Astrocyte of the cerebellum (primary cell): ENCODE measurements around the gene PIK3R2.
A peak's percentile ranks its signal among the peaks of the same experiment; 100 is the strongest.
"Not testable (repeated sequence)": the region's sequence is repeated elsewhere in the genome, so short reads cannot be mapped to it uniquely, and the experiment has no call there.

ENCODE experiments used
- DNase-seq: peaks from one replicate; pipeline ENCODE4 v3.0.0-alpha.2; 2011; ENCODE audit warnings: low read depth
- H3K4me3 ChIP-seq: 2 replicates; pipeline ENCODE4 v1.5.1; 2011; ENCODE audit warnings: mild to moderate bottlenecking, low read depth, low read length, moderate library complexity
- in situ Hi-C: cut with HindIII; loops from 2 replicates; pipeline ENCODE4 v1.10.0; 2017; ENCODE audit warnings: low sequenced_read_pairs
- TF ChIP-seq, protein P1 (sequence below): IDR thresholded peaks from 2 replicates; pipeline ENCODE4 v1.5.1; 2012; ENCODE audit warnings: low read length, low read depth, moderate library complexity, mild to moderate bottlenecking; ENCODE audit errors: missing control alignments

PIK3R2 gene

DNA sequence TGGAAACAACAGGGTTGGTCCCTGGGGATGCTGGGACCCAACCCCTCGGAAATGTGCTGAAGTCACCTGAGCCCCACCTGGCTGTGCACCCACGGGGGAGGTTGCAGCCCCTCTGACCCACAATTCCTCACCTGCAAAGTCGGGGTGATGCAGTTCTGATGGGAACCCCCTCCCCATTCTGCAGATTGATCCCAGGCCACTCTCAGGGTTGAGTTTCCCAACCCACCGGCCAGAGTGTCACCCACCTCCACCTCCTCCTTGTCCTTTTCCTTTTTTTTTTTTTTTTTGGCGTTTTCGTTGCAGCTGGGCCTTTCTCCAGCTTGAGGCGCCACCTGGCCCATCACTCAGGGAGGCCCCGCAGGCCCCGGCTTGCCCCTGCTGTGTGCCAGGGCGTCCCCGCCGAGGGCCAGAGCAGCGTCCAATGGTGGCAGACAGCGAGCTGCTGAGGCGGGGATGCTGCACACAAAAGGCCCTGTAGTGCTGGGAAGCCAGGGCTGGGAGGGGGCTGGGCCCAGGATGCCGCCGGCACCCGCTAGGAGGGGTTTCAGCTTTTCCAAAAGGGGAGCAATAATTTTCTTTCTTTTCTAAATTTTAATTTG, 4.6 kb downstream of the PIK3R2 start:
- no peak for DNase-seq
- no peak overlapping the region for H3K4me3 ChIP-seq
- in situ Hi-C loops = no loop called here
- TF ChIP-seq, protein P1, sequence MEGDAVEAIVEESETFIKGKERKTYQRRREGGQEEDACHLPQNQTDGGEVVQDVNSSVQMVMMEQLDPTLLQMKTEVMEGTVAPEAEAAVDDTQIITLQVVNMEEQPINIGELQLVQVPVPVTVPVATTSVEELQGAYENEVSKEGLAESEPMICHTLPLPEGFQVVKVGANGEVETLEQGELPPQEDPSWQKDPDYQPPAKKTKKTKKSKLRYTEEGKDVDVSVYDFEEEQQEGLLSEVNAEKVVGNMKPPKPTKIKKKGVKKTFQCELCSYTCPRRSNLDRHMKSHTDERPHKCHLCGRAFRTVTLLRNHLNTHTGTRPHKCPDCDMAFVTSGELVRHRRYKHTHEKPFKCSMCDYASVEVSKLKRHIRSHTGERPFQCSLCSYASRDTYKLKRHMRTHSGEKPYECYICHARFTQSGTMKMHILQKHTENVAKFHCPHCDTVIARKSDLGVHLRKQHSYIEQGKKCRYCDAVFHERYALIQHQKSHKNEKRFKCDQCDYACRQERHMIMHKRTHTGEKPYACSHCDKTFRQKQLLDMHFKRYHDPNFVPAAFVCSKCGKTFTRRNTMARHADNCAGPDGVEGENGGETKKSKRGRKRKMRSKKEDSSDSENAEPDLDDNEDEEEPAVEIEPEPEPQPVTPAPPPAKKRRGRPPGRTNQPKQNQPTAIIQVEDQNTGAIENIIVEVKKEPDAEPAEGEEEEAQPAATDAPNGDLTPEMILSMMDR = no peak

DNA sequence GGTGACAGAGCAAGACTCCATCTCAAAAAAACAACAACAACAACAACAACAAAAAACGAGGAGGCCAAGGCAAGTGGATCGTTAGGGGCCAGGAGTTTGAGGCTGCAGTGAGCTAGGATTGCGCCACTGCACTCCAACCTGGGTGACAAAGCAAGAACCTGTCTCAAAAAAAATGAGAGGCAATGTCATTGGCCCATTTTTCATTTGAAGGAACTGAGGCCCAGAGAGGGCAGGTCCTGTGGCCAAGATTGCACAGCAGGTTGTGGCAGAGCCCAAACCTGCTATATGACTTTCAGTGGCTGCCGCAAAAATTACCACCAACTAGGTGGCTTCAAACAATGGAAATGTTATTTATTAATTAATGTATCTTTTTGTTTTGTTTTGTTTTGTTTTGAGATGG, 5.5 kb downstream of the PIK3R2 start:
- TF ChIP-seq, protein P1 = no peak
- in situ Hi-C loops = no loop called here
- DNase-seq = no peak
- H3K4me3 ChIP-seq = no peak overlapping the region

DNA sequence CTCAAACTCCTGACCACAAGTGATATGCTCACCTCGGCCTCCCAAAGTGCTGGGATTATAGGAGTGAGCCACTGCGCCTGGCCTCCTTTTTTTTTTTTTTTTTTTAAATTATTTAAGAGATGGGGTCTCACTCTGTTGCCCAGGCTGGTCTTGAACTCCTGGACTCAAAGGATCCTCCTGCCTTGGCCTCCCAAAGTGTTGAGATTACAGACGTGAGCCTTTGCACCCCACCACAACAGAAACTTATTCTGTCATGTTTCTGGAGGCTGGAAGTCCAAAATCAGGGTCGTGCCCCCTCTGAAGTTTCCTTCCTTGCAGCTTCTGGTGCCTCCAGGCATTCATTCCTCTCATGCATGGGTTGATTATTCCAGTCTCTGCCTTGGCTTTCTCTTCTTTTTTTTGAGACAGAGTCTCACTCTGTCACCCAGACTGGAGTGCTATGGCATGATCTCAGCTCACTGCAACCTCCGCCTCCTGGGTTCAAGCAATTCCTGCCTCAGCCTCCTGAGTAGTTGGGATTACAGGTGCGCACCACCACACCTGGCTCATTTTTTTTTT, 6.2 kb downstream of the PIK3R2 start:
- DNase-seq, H3K4me3 ChIP-seq, in situ Hi-C loops: not testable (repeated sequence)

DNA sequence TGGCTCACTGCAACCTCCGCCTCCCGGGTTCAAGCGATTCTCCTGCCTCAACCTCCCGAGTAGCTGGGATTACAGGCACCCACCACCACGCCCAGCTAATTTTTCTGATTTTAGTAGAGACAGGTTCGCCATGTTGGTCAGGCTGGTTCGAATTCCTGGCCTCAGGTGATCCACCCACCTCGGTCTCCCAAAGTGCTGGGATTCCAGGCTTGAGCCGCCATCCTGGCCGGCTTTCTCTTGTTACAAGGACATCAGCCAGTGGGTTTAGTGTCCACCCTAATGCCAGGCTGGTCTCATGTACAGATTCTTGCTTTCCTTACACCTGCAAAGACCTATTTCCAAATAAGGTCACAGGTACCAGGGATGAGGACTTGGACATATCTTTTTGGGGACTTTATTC, 6.8 kb downstream of the PIK3R2 start:
- in situ Hi-C loops = loop anchor here (5.0 to 10.0 kb wide), 2 partner anchors 72 to 205 kb away; no protein-coding TSS in a partner anchor
- TF ChIP-seq, protein P1 = no peak
- no peak overlapping the region for H3K4me3 ChIP-seq
- DNase-seq = no peak

DNA sequence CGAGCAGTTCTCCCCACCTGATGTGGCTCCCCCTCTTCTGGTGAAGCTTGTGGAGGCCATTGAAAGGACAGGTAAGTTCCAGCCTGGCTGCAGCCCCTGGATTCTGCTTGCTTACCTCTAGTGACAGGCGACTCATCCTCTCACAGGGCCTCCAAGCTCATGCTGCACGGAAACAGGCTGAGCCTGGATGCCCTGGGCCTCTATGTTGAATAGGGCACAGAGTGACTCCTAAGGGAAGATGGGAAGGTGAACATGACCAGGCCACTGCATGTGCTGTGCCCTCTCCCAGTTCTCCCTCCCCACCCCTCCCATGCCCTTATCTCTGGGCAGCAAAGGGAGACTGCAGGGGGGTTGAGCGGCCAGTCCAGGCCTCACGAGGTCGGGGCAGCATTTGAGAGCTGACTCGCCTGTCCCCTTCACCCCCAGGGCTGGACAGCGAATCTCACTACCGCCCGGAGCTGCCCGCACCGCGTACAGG, 7.6 kb downstream of the PIK3R2 start:
- TF ChIP-seq, protein P1 = no peak
- peak overlapping the region; percentile 19 for H3K4me3 ChIP-seq
- DNase-seq = no peak
- in situ Hi-C loops = loop anchor here (5.0 to 10.0 kb wide), 2 partner anchors 72 to 206 kb away; no protein-coding TSS in a partner anchor

DNA sequence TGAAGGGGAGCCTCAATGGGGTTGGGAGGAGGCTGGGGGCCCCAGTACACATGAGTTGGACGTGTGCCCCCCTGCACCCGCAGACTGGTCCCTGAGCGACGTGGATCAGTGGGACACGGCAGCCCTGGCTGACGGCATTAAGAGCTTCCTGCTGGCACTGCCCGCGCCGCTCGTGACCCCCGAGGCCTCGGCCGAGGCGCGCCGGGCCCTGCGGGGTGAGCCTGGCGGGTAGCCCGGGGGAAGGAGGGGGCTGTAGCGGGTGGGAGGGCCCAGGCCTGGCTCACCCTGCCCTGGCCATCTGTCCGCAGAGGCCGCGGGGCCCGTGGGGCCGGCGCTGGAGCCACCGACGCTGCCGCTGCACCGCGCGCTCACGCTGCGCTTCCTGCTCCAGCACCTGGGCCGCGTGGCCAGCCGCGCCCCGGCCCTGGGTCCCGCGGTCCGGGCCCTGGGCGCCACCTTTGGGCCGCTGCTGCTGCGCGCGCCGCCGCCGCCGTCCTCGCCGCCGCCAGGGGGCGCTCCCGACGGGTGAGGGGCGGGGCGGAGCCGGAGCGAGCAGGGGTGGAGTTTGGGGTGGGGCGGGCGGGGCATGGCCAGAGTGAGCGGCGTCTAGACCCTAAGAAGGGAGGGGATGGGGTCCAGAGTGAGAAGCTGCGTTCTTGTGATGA, 8.1 kb downstream of the PIK3R2 start:
- TF ChIP-seq, protein P1 = peak; percentile 21
- H3K4me3 ChIP-seq = peak overlapping the region; percentile 19
- in situ Hi-C loops = loop anchor here (5.0 to 10.0 kb wide), 2 partner anchors 71 to 206 kb away; no protein-coding TSS in a partner anchor
- DNase-seq = no peak

DNA sequence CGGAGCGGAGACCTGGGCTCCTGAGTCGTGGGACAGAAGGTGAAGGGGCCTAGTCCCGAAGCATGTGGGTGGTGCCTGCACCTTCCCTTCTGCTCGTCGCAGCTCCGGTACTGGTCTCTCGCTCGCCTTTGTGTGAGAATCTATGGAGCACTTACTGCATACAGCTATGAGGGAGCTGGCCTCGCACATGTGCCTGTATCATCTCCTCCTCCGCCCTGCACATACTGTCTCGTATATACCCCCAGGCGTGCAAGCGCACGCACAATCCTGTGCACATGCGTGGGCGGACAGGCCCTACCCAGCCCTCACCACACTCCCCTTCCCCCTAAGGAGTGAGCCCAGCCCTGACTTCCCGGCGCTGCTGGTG, 8.7 kb downstream of the PIK3R2 start:
- in situ Hi-C loops = loop anchor here (5.0 to 10.0 kb wide), 2 partner anchors 71 to 207 kb away; no protein-coding TSS in a partner anchor
- no peak for DNase-seq
- H3K4me3 ChIP-seq = no peak overlapping the region

More for the DNA sequence above, 8.7 kb downstream of the PIK3R2 start:
- TF ChIP-seq, protein P1 = no peak
